IMR-90 (cell line): ENCODE measurements around the gene CCDC85B. TPM values are rescaled to one million over a fixed set of nuclear protein-coding genes. Genes with fewer than 3 reads are reported as not detected.

ENCODE experiments used
- ATAC-seq: fragments of 200-7000 bp; cut with Tn5 transposase; 2 replicates; pipeline ENCODE4 v1.9.1; 2020; ENCODE audit warnings: low read depth, mild to moderate bottlenecking, moderate library complexity
- BruUV-seq: library from RNA; stranded (reverse); fragments of 400-500 nt; replicated peaks from 2 replicates; lab custom pipeline; 2021; lab: Mats Ljungman, UMichigan
- CTCF ChIA-PET: fragments of 300-600 bp; formaldehyde crosslinking; extraction: SDS; loops from one replicate; lab custom pipeline; 2021; ENCODE audit warnings: antibody characterized with exemption; lab: Yijun Ruan, JAX
- POLR2A ChIA-PET: fragments of 300-600 bp; sonication (Branson Sonifier 250); formaldehyde crosslinking; loops from one replicate; lab custom pipeline; 2022; ENCODE audit warnings: antibody characterized with exemption; ENCODE audit not compliant: unreplicated experiment; lab: Charles Lee
- DNase-seq: peaks from one replicate; pipeline ENCODE4 v3.0.0; 2013
- H2AFZ ChIP-seq: replicated peaks from 2 replicates; pipeline ENCODE3; 2013; ENCODE audit warnings: low read length, mild to moderate bottlenecking; ENCODE audit not compliant: poor library complexity
- H2AK5ac ChIP-seq: 2 replicates; pipeline ENCODE4 v1.6.1; 2013; ENCODE audit warnings: low read depth, low read length, inconsistent platforms
- H2AK9ac ChIP-seq: replicated peaks from 2 replicates; pipeline ENCODE3; 2013; ENCODE audit warnings: mild to moderate bottlenecking, low read depth, low read length, moderate library complexity; ENCODE audit not compliant: poor library complexity
- H2BK120ac ChIP-seq: 2 replicates; pipeline ENCODE4 v1.6.1; 2013; ENCODE audit warnings: low read depth, low read length, inconsistent platforms
- H2BK15ac ChIP-seq: 3 replicates; pipeline ENCODE4 v1.6.1; 2013; ENCODE audit warnings: low read depth, low read length, inconsistent platforms
- H2BK20ac ChIP-seq: 2 replicates; pipeline ENCODE4 v1.6.1; 2013; ENCODE audit warnings: low read depth, mild to moderate bottlenecking, inconsistent platforms, low read length, moderate library complexity
- H2BK5ac ChIP-seq: 2 replicates; pipeline ENCODE4 v1.6.1; 2013; ENCODE audit warnings: mild to moderate bottlenecking, low read depth, low read length, inconsistent platforms; ENCODE audit not compliant: poor library complexity, severe bottlenecking
- H3K14ac ChIP-seq: replicated peaks from 2 replicates; pipeline ENCODE4 v1.6.1; 2013; ENCODE audit warnings: low read depth, low read length, inconsistent platforms
- H3K18ac ChIP-seq: 2 replicates; pipeline ENCODE4 v1.6.1; 2013; ENCODE audit warnings: low read depth, low read length, control low read depth
- H3K23ac ChIP-seq: 2 replicates; pipeline ENCODE4 v1.6.1; 2013; ENCODE audit warnings: low read depth, low read length, inconsistent platforms
- H3K27ac ChIP-seq: 2 replicates; pipeline ENCODE4 v1.5.1; 2013; ENCODE audit warnings: mild to moderate bottlenecking, control low read depth, low read length; ENCODE audit not compliant: insufficient read depth
- H3K27me3 ChIP-seq: 2 replicates; pipeline ENCODE4 v1.6.1; 2013; ENCODE audit warnings: low read length; ENCODE audit not compliant: control insufficient read depth, insufficient read depth
- H3K36me3 ChIP-seq: 2 replicates; pipeline ENCODE4 v1.6.1; 2013; ENCODE audit warnings: low read length, mixed read lengths; ENCODE audit not compliant: control insufficient read depth, insufficient read depth
- H3K4ac ChIP-seq: 2 replicates; pipeline ENCODE4 v1.6.1; 2013; ENCODE audit warnings: low read depth, low read length, inconsistent platforms
- H3K4me1 ChIP-seq: 2 replicates; pipeline ENCODE4 v1.6.1; 2013; ENCODE audit warnings: low read length, mixed read lengths; ENCODE audit not compliant: control insufficient read depth, insufficient read depth
- H3K4me2 ChIP-seq: 2 replicates; pipeline ENCODE4 v1.6.1; 2013; ENCODE audit warnings: low read depth, mild to moderate bottlenecking, control low read depth, low read length, moderate library complexity
- H3K4me3 ChIP-seq: 2 replicates; pipeline ENCODE4 v1.5.1; 2013; ENCODE audit warnings: low read depth, mild to moderate bottlenecking, control low read depth, low read length, moderate library complexity; ENCODE audit not compliant: insufficient read depth
- H3K56ac ChIP-seq: 2 replicates; pipeline ENCODE4 v1.6.1; 2013; ENCODE audit warnings: low read length, inconsistent platforms; ENCODE audit not compliant: insufficient read depth; ENCODE audit errors: extremely low read depth
- H3K79me1 ChIP-seq, 2 experiments: 2 replicates each; pipeline ENCODE4 v1.6.1; 2013; ENCODE audit warnings: low read length in 2 of 2, inconsistent platforms in 1 of 2, low read depth in 1 of 2
- H3K9ac ChIP-seq: 2 replicates; pipeline ENCODE4 v1.6.1; 2013; ENCODE audit warnings: low read depth, low read length, control low read depth
- H3K9me1 ChIP-seq: 2 replicates; pipeline ENCODE4 v1.6.1; 2013; ENCODE audit warnings: low read length, inconsistent platforms; ENCODE audit not compliant: insufficient read depth
- H3K9me3 ChIP-seq: 2 replicates; pipeline ENCODE4 v1.6.1; 2013; ENCODE audit warnings: low read length; ENCODE audit not compliant: control insufficient read depth, insufficient read depth
- H4K20me1 ChIP-seq: 2 replicates; pipeline ENCODE4 v1.6.1; 2013; ENCODE audit warnings: low read length, inconsistent platforms; ENCODE audit not compliant: insufficient read depth
- H4K5ac ChIP-seq: 2 replicates; pipeline ENCODE4 v1.6.1; 2013; ENCODE audit warnings: mild to moderate bottlenecking, low read depth, low read length, control low read depth
- H4K8ac ChIP-seq, 2 experiments: 2 replicates each; pipeline ENCODE4 v1.6.1; 2013; ENCODE audit warnings: low read depth in 2 of 2, low read length in 2 of 2, control low read depth in 1 of 2, inconsistent platforms in 1 of 2
- H4K91ac ChIP-seq: 2 replicates; pipeline ENCODE4 v1.6.1; 2013; ENCODE audit warnings: low read depth, low read length, inconsistent platforms; ENCODE audit not compliant: insufficient read depth
- BHLHE40 ChIP-seq: fragments of 150-350 bp; IDR thresholded peaks from 2 replicates; pipeline ENCODE4 v1.6.1; 2016; ENCODE audit warnings: mild to moderate bottlenecking, low read depth, low read length
- CEBPB ChIP-seq: IDR thresholded peaks from 2 replicates; pipeline ENCODE4 v1.6.1; 2012; ENCODE audit warnings: low read depth, low read length, improper control_type of control experiment
- CHD1 ChIP-seq: IDR thresholded peaks from 2 replicates; pipeline ENCODE4 v1.6.1; 2012; ENCODE audit warnings: low read depth, low read length, improper control_type of control experiment
- CTCF ChIP-seq: conservative IDR thresholded peaks from 2 replicates; pipeline ENCODE4 v1.5.1; 2012; ENCODE audit warnings: mild to moderate bottlenecking, low read depth, low read length, improper control_type of control experiment
- ELK1 ChIP-seq: fragments of 150-350 bp; IDR thresholded peaks from 2 replicates; pipeline ENCODE4 v1.6.1; 2016; ENCODE audit warnings: low read depth, mild to moderate bottlenecking, low read length, moderate library complexity, borderline replicate concordance
- FOS ChIP-seq: fragments of 150-350 bp; IDR thresholded peaks from 2 replicates; pipeline ENCODE4 v1.6.1; 2016; ENCODE audit warnings: low read depth, low read length
- MAFK ChIP-seq: IDR thresholded peaks from 2 replicates; pipeline ENCODE4 v1.6.1; 2012; ENCODE audit warnings: low read depth, low read length, improper control_type of control experiment
- MAZ ChIP-seq: IDR thresholded peaks from 2 replicates; pipeline ENCODE4 v1.6.1; 2012; ENCODE audit warnings: low read depth, mild to moderate bottlenecking, low read length, improper control_type of control experiment, moderate library complexity, borderline replicate concordance
- MXI1 ChIP-seq: IDR thresholded peaks from 2 replicates; pipeline ENCODE4 v1.6.1; 2012; ENCODE audit warnings: low read depth, mild to moderate bottlenecking, low read length, moderate library complexity, borderline replicate concordance
- NFE2L2 ChIP-seq: fragments of 150-350 bp; IDR thresholded peaks from 2 replicates; pipeline ENCODE4 v1.6.1; 2016; ENCODE audit warnings: low read depth, mild to moderate bottlenecking, low read length
- POLR2A ChIP-seq: IDR thresholded peaks from 2 replicates; pipeline ENCODE4 v1.6.1; 2012; ENCODE audit warnings: mild to moderate bottlenecking, low read depth, low read length
- RAD21 ChIP-seq: IDR thresholded peaks from 2 replicates; pipeline ENCODE4 v1.6.1; 2012; ENCODE audit warnings: low read length, improper control_type of control experiment
- RCOR1 ChIP-seq: IDR thresholded peaks from 2 replicates; pipeline ENCODE4 v1.6.1; 2012; ENCODE audit warnings: mild to moderate bottlenecking, low read length, improper control_type of control experiment; ENCODE audit not compliant: insufficient replicate concordance
- RFX5 ChIP-seq: IDR thresholded peaks from 2 replicates; pipeline ENCODE4 v1.8.0; 2012; ENCODE audit warnings: low read depth, mild to moderate bottlenecking, low read length, moderate library complexity
- SMC3 ChIP-seq: fragments of 150-350 bp; IDR thresholded peaks from 2 replicates; pipeline ENCODE4 v1.6.1; 2016; ENCODE audit warnings: low read depth, mild to moderate bottlenecking, antibody characterized with exemption, low read length, moderate library complexity
- USF2 ChIP-seq: fragments of 150-350 bp; IDR thresholded peaks from 2 replicates; pipeline ENCODE4 v1.6.1; 2017; ENCODE audit warnings: mild to moderate bottlenecking, antibody characterized with exemption, low read length, low read depth
- WGBS, 2 experiments: methylation state at CpG; one replicate each; pipeline versions ENCODE4 v1.1.5 to v1.1.7; 2013; ENCODE audit warnings: missing lambda C conversion rate in 2 of 2; ENCODE audit not compliant: insufficient read length in 1 of 2; ENCODE audit errors: extremely low coverage in 2 of 2; 5-methylcytosine and 5-hydroxymethylcytosine counted together
- dilution Hi-C: fragments of 300-500 bp; cut with HindIII; formaldehyde crosslinking; loops from one replicate; pipeline ENCODE4 v1.14.3; 2018; ENCODE audit warnings: low sequenced_read_pairs; ENCODE audit not compliant: unreplicated experiment
- in situ Hi-C: fragments of 300-500 bp; cut with MboI; formaldehyde crosslinking; loops from 3 replicates; pipeline ENCODE4 v1.14.3; 2019; ENCODE audit warnings: low sequenced_read_pairs, inconsistent platforms, mixed read lengths
- intact Hi-C: fragments of 100-400 bp; cut with micrococcal nuclease; formaldehyde crosslinking; loops from 2 replicates; pipeline ENCODE4 v1.10.0; 2022
- polyA plus RNA-seq, 3 experiments: library from polyadenylated mRNA; depleted of rRNA; stranded (reverse); fragments of >200 nt; gene quantifications; 2 replicates each; pipeline ENCODE4 v1.2.3, GENCODE V29; 2012; ENCODE audit warnings: low replicate concordance in 1 of 3
- total RNA-seq: library from RNA; depleted of rRNA; stranded (reverse); fragments of >200 nt; gene quantifications from 2 replicates; pipeline ENCODE4 v1.2.3, GENCODE V29; 2012

CCDC85B gene
- total and polyA plus RNA-seq, 2 of the 4 experiments (the other 2 are of a cell fraction): 17.6 to 35.4 TPM

GRCh38 chr11:65903068-65903481 is 12.6 kb downstream of the CCDC85B start:
- Histone ChIP-seq H4K20me1 (peaks cover 17% of the 10 kb centered on the region), H3K4ac (peak overlapping the region; percentile 98), H4K91ac (peak overlapping the region; percentile 99), H4K8ac (peak overlapping the region; percentile 89 to 97), H2AFZ (peak overlapping the region; percentile 83), H3K9me1 (peaks cover 19% of the 10 kb centered on the region), H2AK9ac (peak overlapping the region; percentile 99), H3K9me3 (no peaks in the 10 kb centered on the region), H3K4me2 (peak overlapping the region; percentile 77), H2BK120ac (peak overlapping the region; percentile 100), H2AK5ac (peak overlapping the region; percentile 100), H3K27me3 (no peaks in the 10 kb centered on the region), H3K36me3 (peaks cover 3% of the 10 kb centered on the region), H3K14ac (peak overlapping the region; percentile 98), H2BK5ac (peak overlapping the region; percentile 100), H3K4me3 (no peak overlapping the region), H3K18ac (peak overlapping the region; percentile 95), H4K5ac (peak overlapping the region; percentile 94), H2BK15ac (peak overlapping the region; percentile 98; the same call in 2 of the 3 replicates), H3K9ac (peak overlapping the region; percentile 70; the same call in 1 of the 2 replicates), H3K56ac (peak overlapping the region; percentile 97), H2BK20ac (peak overlapping the region; percentile 99), H3K23ac (peak overlapping the region; percentile 99), H3K27ac (peak overlapping the region; percentile 97), H3K79me1 (peaks cover 31 to 61% of the 10 kb centered on the region in 2 experiments), H3K4me1 (peaks cover 20% of the 10 kb centered on the region)
- WGBS, 2 experiments: no CpG with 5 or more reads among the region's 5 CpGs
- POLR2A ChIA-PET: interaction anchor here (0.6 to 1.3 kb wide), 2 partner anchors 9 to 16 kb away, joined by 3 to 4 read pairs; no protein-coding TSS in a partner anchor
- peak; percentile 53 for ATAC-seq
- CTCF ChIA-PET: no interaction called here
- peak; percentile 91 for DNase-seq
- dilution Hi-C loops (no loop called here), intact Hi-C loops (loop anchor here (1.0 kb wide), 1 partner anchor 8 kb away; no protein-coding TSS in a partner anchor), in situ Hi-C loops (no loop called here)
- no TSS peak for BruUV-seq
- 0 out of 2 replicates have a peak, but pooled peaks have one; percentile 2 for TF ChIP-seq USF2
- TF ChIP-seq RFX5: no peak
- no peak for TF ChIP-seq SMC3
- no peak for TF ChIP-seq RCOR1
- peak; percentile 70; the same call in 1 of the 2 replicates for TF ChIP-seq POLR2A
- TF ChIP-seq MAFK: no peak
- TF ChIP-seq MXI1: no peak
- TF ChIP-seq NFE2L2: peak; percentile 2; the same call in 1 of the 2 replicates
- TF ChIP-seq RAD21: no peak
- TF ChIP-seq BHLHE40: peak; percentile 67
- no peak for TF ChIP-seq CTCF
- TF ChIP-seq CEBPB: no peak
- TF ChIP-seq MAZ: peak; percentile 76
- TF ChIP-seq FOS: peak; percentile 79
- TF ChIP-seq CHD1: no peak
- no peak for TF ChIP-seq ELK1
